Caco-2 (cell line): ENCODE data around the gene SORBS1. TPM values are rescaled to one million over a fixed set of nuclear protein-coding genes. Genes with fewer than 3 reads are reported as not detected.

ENCODE experiments used
- BruUV-seq: library from RNA; stranded (reverse); fragments of 400-500 nt; replicated peaks from 2 replicates; lab custom pipeline; 2021; lab: Mats Ljungman, UMichigan
- CTCF ChIA-PET: fragments of 300-600 bp; sonication (Branson Sonifier 250); formaldehyde crosslinking; loops from one replicate; lab custom pipeline; 2022; ENCODE audit warnings: antibody characterized with exemption; lab: Charles Lee
- POLR2A ChIA-PET: fragments of 300-600 bp; sonication (Branson Sonifier 250); formaldehyde crosslinking; loops from one replicate; lab custom pipeline; 2022; ENCODE audit warnings: antibody characterized with exemption; lab: Charles Lee
- DNase-seq, 2 experiments: peaks; one replicate each; pipeline versions ENCODE4 v3.0.0 to v3.0.0-alpha.2; 2020 to 2022
- H3K27me3 ChIP-seq: replicated peaks from 2 replicates; pipeline ENCODE4 v1.6.0; 2011; ENCODE audit warnings: low read length; ENCODE audit not compliant: control insufficient read depth, insufficient read depth
- H3K36me3 ChIP-seq: 2 replicates; pipeline ENCODE4 v1.5.1; 2011; ENCODE audit warnings: low read length; ENCODE audit not compliant: control insufficient read depth, insufficient read depth
- H3K4me1 ChIP-seq: fragments of 250-450 bp; sonication (Bioruptor Pico); 2 replicates; pipeline ENCODE4 v1.5.1; 2020; ENCODE audit warnings: mild to moderate bottlenecking
- H3K4me3 ChIP-seq: 2 replicates; pipeline ENCODE4 v1.5.1; 2011; ENCODE audit warnings: low read depth, mild to moderate bottlenecking, control low read depth, low read length
- H3K9me3 ChIP-seq: fragments of 250-450 bp; sonication (Bioruptor Pico); 2 replicates; pipeline ENCODE4 v1.5.1; 2020; ENCODE audit warnings: mild to moderate bottlenecking, moderate library complexity
- H3K27ac Mint-ChIP-seq: one replicate; pipeline ENCODE4 v1.8.0; 2022; ENCODE audit warnings: mixed read lengths; ENCODE audit not compliant: unreplicated experiment
- H3K27me3 Mint-ChIP-seq: one replicate; pipeline ENCODE4 v1.8.0; 2022; ENCODE audit warnings: mixed read lengths; ENCODE audit not compliant: insufficient read depth, unreplicated experiment
- H3K36me3 Mint-ChIP-seq: one replicate; pipeline ENCODE4 v1.8.0; 2022; ENCODE audit warnings: mild to moderate bottlenecking, mixed read lengths; ENCODE audit not compliant: insufficient read depth, unreplicated experiment
- H3K4me1 Mint-ChIP-seq: one replicate; pipeline ENCODE4 v1.8.0; 2022; ENCODE audit warnings: low read depth, mixed read lengths; ENCODE audit not compliant: unreplicated experiment
- H3K4me3 Mint-ChIP-seq: one replicate; pipeline ENCODE4 v1.8.0; 2022; ENCODE audit warnings: mild to moderate bottlenecking, moderate library complexity, mixed read lengths; ENCODE audit not compliant: unreplicated experiment
- H3K9me3 Mint-ChIP-seq: one replicate; pipeline ENCODE4 v1.8.0; 2022; ENCODE audit warnings: mixed read lengths; ENCODE audit not compliant: unreplicated experiment
- CTCF ChIP-seq, 2 experiments: fragments of 200-600 bp in 1 of 2; IDR thresholded peaks; 1 replicate in 1 of 2; 2 replicates in 1 of 2; pipeline versions ENCODE4 v1.5.1 to v1.8.0; 2011 to 2022; ENCODE audit warnings: antibody characterized with exemption in 1 of 2, control low read depth in 1 of 2, inconsistent platforms in 1 of 2, low read depth in 1 of 2, low read length in 1 of 2, mild to moderate bottlenecking in 1 of 2, moderate library complexity in 1 of 2; ENCODE audit not compliant: insufficient read depth in 1 of 2, severe bottlenecking in 1 of 2, unreplicated experiment in 1 of 2
- intact Hi-C: fragments of 100-400 bp; cut with micrococcal nuclease; formaldehyde crosslinking; loops from one replicate; pipeline ENCODE4 v1.10.0; 2022; ENCODE audit not compliant: unreplicated experiment
- total RNA-seq: library from RNA; stranded (reverse); gene quantifications from 2 replicates; pipeline ENCODE4 v1.2.3, GENCODE V29; 2022

Gene SORBS1
- total RNA-seq, 1 experiment from 2014 or later, result 39.3 TPM

DNA sequence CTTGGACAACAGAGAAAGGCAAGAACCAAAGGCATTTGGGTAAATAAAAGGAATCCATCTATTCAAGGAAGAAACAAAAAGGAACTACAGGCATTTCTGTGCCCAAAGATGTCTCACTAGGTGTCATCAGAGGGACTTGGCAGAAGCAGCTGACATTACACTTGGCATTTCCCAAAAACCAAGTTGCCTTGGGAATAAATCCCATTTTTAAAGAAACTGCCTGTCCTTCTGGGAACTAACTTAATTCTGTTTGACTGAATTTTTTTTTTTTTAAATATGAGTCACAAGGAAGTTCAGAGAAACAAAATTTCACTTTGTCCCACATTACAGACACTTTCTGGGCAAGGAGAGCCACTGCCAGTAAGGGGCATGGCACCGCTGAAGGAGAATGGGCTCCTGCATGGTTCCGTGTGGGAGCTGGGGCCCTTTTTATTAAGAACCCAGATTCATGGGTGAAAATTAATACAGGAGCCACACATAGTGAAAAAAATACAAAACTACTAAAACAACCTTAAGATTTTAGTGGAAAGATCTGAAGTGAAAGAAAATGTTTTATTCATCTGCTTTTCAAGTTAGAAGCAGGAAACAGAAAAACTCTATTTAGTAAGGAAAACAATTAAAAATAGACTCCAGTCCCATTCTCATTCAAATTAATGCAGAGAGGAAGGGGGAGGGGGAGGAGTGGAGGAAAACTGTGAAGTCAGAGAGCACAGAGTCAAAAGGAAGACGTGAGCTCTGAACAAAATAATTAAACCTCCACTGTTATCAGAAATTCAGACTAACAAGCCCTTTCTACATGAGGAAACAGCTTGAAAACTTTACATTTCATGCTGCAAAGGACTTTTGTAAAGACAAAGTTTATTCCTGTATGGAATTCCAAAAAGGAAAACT lies 151.9 kb downstream of the SORBS1 start:
- H3K4me3 ChIP-seq, result no peak overlapping the region
- H3K4me3 Mint-ChIP-seq, result no peak overlapping the region
- ChIA-PET CTCF (interaction anchor here (0.6 kb wide), 1 partner anchor 69 kb away, joined by 6 read pairs; no protein-coding TSS in a partner anchor), POLR2A (no interaction called here)
- H3K36me3 ChIP-seq, result peaks cover 10% of the 10 kb centered on the region
- no peaks in the 10 kb centered on the region for H3K9me3 ChIP-seq
- no peaks in the 10 kb centered on the region for H3K27me3 ChIP-seq
- intact Hi-C loops, result no loop called here
- no TSS peak for BruUV-seq
- H3K9me3 Mint-ChIP-seq, result no peaks in the 10 kb centered on the region
- H3K27ac Mint-ChIP-seq, result no peak overlapping the region
- H3K27me3 Mint-ChIP-seq, result no peaks in the 10 kb centered on the region
- no peaks in the 10 kb centered on the region for H3K4me1 ChIP-seq
- DNase-seq, result no peak
- H3K4me1 Mint-ChIP-seq, result no peaks in the 10 kb centered on the region
- TF ChIP-seq CTCF (IDR thresholded peaks at IDR 0.05; ENCODE audit: insufficient read depth in 1 of 2, low read depth in 1 of 2, low read length in 1 of 2, severe bottlenecking in 1 of 2, unreplicated experiment in 1 of 2), result no peak
- peaks cover 20% of the 10 kb centered on the region for H3K36me3 Mint-ChIP-seq

- no peaks in the 10 kb centered on the region for H3K9me3 ChIP-seq
- no peak for DNase-seq
- ChIA-PET CTCF (interaction anchor here (0.6 kb wide), 1 partner anchor 70 kb away, joined by 6 read pairs; no protein-coding TSS in a partner anchor), POLR2A (no interaction called here)
- Mint-ChIP-seq H3K27ac (no peak overlapping the region), H3K4me3 (no peak overlapping the region), H3K27me3 (no peaks in the 10 kb centered on the region), H3K36me3 (peaks cover 22% of the 10 kb centered on the region), H3K9me3 (no peaks in the 10 kb centered on the region), H3K4me1 (no peaks in the 10 kb centered on the region)
- TF ChIP-seq CTCF (IDR thresholded peaks at IDR 0.05; ENCODE audit: insufficient read depth in 1 of 2, low read depth in 1 of 2, low read length in 1 of 2, severe bottlenecking in 1 of 2, unreplicated experiment in 1 of 2), result no peak
- BruUV-seq, result no TSS peak
- peaks cover 10% of the 10 kb centered on the region for H3K36me3 ChIP-seq
- no peaks in the 10 kb centered on the region for H3K27me3 ChIP-seq
- H3K4me3 ChIP-seq, result no peak overlapping the region
- H3K4me1 ChIP-seq, result no peaks in the 10 kb centered on the region
- intact Hi-C loops, result no loop called here
Measured at GRCh38 chr10:95408148-95408960, 152.8 kb downstream of the SORBS1 start.

- CTCF ChIA-PET, result no interaction called here
- Mint-ChIP-seq H3K4me1 (no peaks in the 10 kb centered on the region), H3K27me3 (no peaks in the 10 kb centered on the region), H3K4me3 (no peak overlapping the region), H3K36me3 (peaks cover 22% of the 10 kb centered on the region), H3K9me3 (no peaks in the 10 kb centered on the region), H3K27ac (no peak overlapping the region)
- Histone ChIP-seq H3K36me3 (peaks cover 11% of the 10 kb centered on the region), H3K9me3 (no peaks in the 10 kb centered on the region), H3K4me1 (no peaks in the 10 kb centered on the region), H3K27me3 (no peaks in the 10 kb centered on the region), H3K4me3 (no peak overlapping the region)
- no peak for DNase-seq
- no TSS peak for BruUV-seq
- POLR2A ChIA-PET, result no interaction called here
- no peak for TF ChIP-seq CTCF (IDR thresholded peaks at IDR 0.05; ENCODE audit: insufficient read depth in 1 of 2, low read depth in 1 of 2, low read length in 1 of 2, severe bottlenecking in 1 of 2, unreplicated experiment in 1 of 2)
- intact Hi-C loops, result no loop called here
Measured at GRCh38 chr10:95407546-95407945, 153.6 kb downstream of the SORBS1 start.
